H54 (cell line): ENCODE data around the gene SHLD1.

Experiments
- DNase-seq: peaks from one replicate; pipeline ENCODE4 v3.0.0; 2011; ENCODE audit warnings: low spot score, mixed read lengths; ENCODE audit not compliant: insufficient read length
- FAIRE-seq: peaks from 3 replicates; lab custom pipeline; 2011; peaks lifted over from hg19 to GRCh38; lab: Jason Lieb, UNC
- POLR2A ChIP-seq: IDR thresholded peaks from 2 replicates; pipeline ENCODE4 v1.6.1; 2011; ENCODE audit warnings: low read depth, mild to moderate bottlenecking, low read length

The SHLD1 gene

GRCh38 chr20:5831539-5832237 lies 81.5 kb downstream of the SHLD1 start:
- DNase-seq: no peak
- no peak for FAIRE-seq
- no peak for TF ChIP-seq POLR2A

- no peak for TF ChIP-seq POLR2A
- FAIRE-seq: no peak
- DNase-seq: no peak
Measured at GRCh38 chr20:5833309-5833941, 83.2 kb downstream of the SHLD1 start.

- DNase-seq (no peak), FAIRE-seq (no peak)
- no peak for TF ChIP-seq POLR2A
Measured at GRCh38 chr20:5834436-5835005, 84.3 kb downstream of the SHLD1 start.

GRCh38 chr20:5835321-5835821 lies 85.2 kb downstream of the SHLD1 start:
- FAIRE-seq (peak; percentile 91), DNase-seq (peak; percentile 30)

GRCh38 chr20:5835871-5836270 lies 85.7 kb downstream of the SHLD1 start:
- no peak for FAIRE-seq
- DNase-seq: no peak
- no peak for TF ChIP-seq POLR2A

More at GRCh38 chr20:5835321-5835821, 85.2 kb downstream of the SHLD1 start:
- no peak for TF ChIP-seq POLR2A

- DNase-seq (no peak), FAIRE-seq (no peak)
- TF ChIP-seq POLR2A: no peak
Measured at GRCh38 chr20:5836569-5836968, 86.4 kb downstream of the SHLD1 start.

- DNase-seq: no peak
- no peak for FAIRE-seq
- TF ChIP-seq POLR2A: no peak
Measured at GRCh38 chr20:5840411-5841002, 90.3 kb downstream of the SHLD1 start.

- no peak for DNase-seq
- TF ChIP-seq POLR2A: no peak
- FAIRE-seq: no peak
Measured at GRCh38 chr20:5841522-5841921, 91.3 kb downstream of the SHLD1 start.

- DNase-seq: no peak
- TF ChIP-seq POLR2A: no peak
- FAIRE-seq: no peak
Measured at GRCh38 chr20:5842465-5842864, 92.3 kb downstream of the SHLD1 start.

- FAIRE-seq (peak; percentile 27), DNase-seq (no peak)
- TF ChIP-seq POLR2A: no peak
Measured at GRCh38 chr20:5843054-5843592, 92.9 kb downstream of the SHLD1 start.

- DNase-seq: peak; percentile 78
- TF ChIP-seq POLR2A: no peak
Measured at GRCh38 chr20:5844063-5844681, 94.0 kb downstream of the SHLD1 start.

GRCh38 chr20:5845681-5846615 lies 95.7 kb downstream of the SHLD1 start:
- no peak for DNase-seq
- FAIRE-seq: no peak
- TF ChIP-seq POLR2A: no peak

More at GRCh38 chr20:5844063-5844681, 94.0 kb downstream of the SHLD1 start:
- FAIRE-seq: peak; percentile 100
